Lower leg skin (tissue), 4 donors: ENCODE results near the gene LITAF. TPM values are rescaled to one million over a fixed set of nuclear protein-coding genes. Genes with fewer than 3 reads are reported as not detected.
A peak's percentile ranks its signal among the peaks of the same experiment; 100 is the strongest.

Experiments
- DNase-seq, 2 donors: peaks; one replicate each; pipeline ENCODE4 v3.0.0-alpha.2; 2019; ENCODE audit warnings: low spot score in 2 of 2
- H3K4me3 ChIP-seq: fragments of 200-600 bp; sonication (generic); 2 replicates; pipeline ENCODE4 v1.5.1; 2017; ENCODE audit warnings: mild to moderate bottlenecking, low read depth; ENCODE audit not compliant: poor library complexity, severe bottlenecking
- CTCF ChIP-seq, 3 donors: fragments of 450-650 bp; IDR thresholded peaks; one replicate each; pipeline ENCODE4 v1.5.1; 2016; ENCODE audit warnings: antibody characterized with exemption in 3 of 3, mild to moderate bottlenecking in 3 of 3, moderate library complexity in 2 of 3
- POLR2A ChIP-seq, 2 donors: fragments of 450-650 bp; IDR thresholded peaks; one replicate each; pipeline ENCODE4 v1.6.1; 2016 to 2017; ENCODE audit warnings: antibody characterized with exemption in 2 of 2, mild to moderate bottlenecking in 1 of 2, moderate library complexity in 1 of 2
- WGBS, 2 donors: methylation state at CpG; one replicate each; pipeline ENCODE4 v1.1.5; 2018; 5-methylcytosine and 5-hydroxymethylcytosine counted together
- intact Hi-C: fragments of 100-400 bp; cut with DNase I; formaldehyde crosslinking; loops from one replicate; pipeline ENCODE4 v1.15.0; 2023; ENCODE audit warnings: low total_unique reads
- total RNA-seq, 4 donors: library from RNA; depleted of rRNA; stranded (reverse); fragments of >200 nt; gene quantifications; one replicate each; pipeline ENCODE4 v1.1.0, GENCODE V29; 2016

The LITAF gene
- total RNA-seq, 4 donors from 2014 or later: 54.9 to 84.2 (median 67.7) TPM

- 77 to 84% methylated on average over 9 of the region's 9 CpGs for WGBS, 2 donors
- TF ChIP-seq POLR2A (IDR thresholded peaks at IDR 0.05) (no peak), CTCF (IDR thresholded peaks at IDR 0.05) (no peak)
- no peak for DNase-seq
- intact Hi-C loops: loop anchor here (10.0 kb wide), 1 partner anchor 176 kb away; no protein-coding TSS in a partner anchor
- H3K4me3 ChIP-seq: no peak overlapping the region
Measured at GRCh38 chr16:11538880-11539279, 47.8 kb downstream of the LITAF start.

- intact Hi-C loops: loop anchor here (10.0 kb wide), 1 partner anchor 179 kb away; no protein-coding TSS in a partner anchor
- TF ChIP-seq POLR2A (IDR thresholded peaks at IDR 0.05) (no peak), CTCF (IDR thresholded peaks at IDR 0.05) (no peak)
- no peak for DNase-seq
- WGBS, 2 donors: 86 to 93% methylated on average over 15 of the region's 15 CpGs
- no peak overlapping the region for H3K4me3 ChIP-seq
Measured at GRCh38 chr16:11536104-11536866, 50.4 kb downstream of the LITAF start.

GRCh38 chr16:11535494-11535893 lies 51.2 kb downstream of the LITAF start:
- intact Hi-C loops: loop anchor here (10.0 kb wide), 1 partner anchor 179 kb away; no protein-coding TSS in a partner anchor
- H3K4me3 ChIP-seq: no peak overlapping the region
- DNase-seq: peak in 1 of 2 donors; percentile 60
- 50 to 53% methylated on average over 11 of the region's 11 CpGs for WGBS, 2 donors
- TF ChIP-seq POLR2A (IDR thresholded peaks at IDR 0.05) (no peak), CTCF (IDR thresholded peaks at IDR 0.05) (no peak)

GRCh38 chr16:11534262-11534661 lies 52.5 kb downstream of the LITAF start:
- no peak overlapping the region for H3K4me3 ChIP-seq
- 67 to 71% methylated on average over 2 of the region's 2 CpGs for WGBS, 2 donors
- no peak for DNase-seq
- TF ChIP-seq CTCF (IDR thresholded peaks at IDR 0.05): no peak
- TF ChIP-seq POLR2A (IDR thresholded peaks at IDR 0.05): no peak
- intact Hi-C loops: loop anchor here (10.0 kb wide), 1 partner anchor 181 kb away; no protein-coding TSS in a partner anchor

GRCh38 chr16:11533588-11533987 lies 53.1 kb downstream of the LITAF start:
- 90% methylated on average over 5 of the region's 5 CpGs for WGBS, 2 donors
- no peak for DNase-seq
- intact Hi-C loops: loop anchor here (10.0 kb wide), 1 partner anchor 181 kb away; no protein-coding TSS in a partner anchor
- no peak for TF ChIP-seq POLR2A (IDR thresholded peaks at IDR 0.05)
- no peak for TF ChIP-seq CTCF (IDR thresholded peaks at IDR 0.05)
- no peak overlapping the region for H3K4me3 ChIP-seq
